PC-3 (cell line): ENCODE measurements around the gene CERT1. TPM values are rescaled to one million over a fixed set of nuclear protein-coding genes. Genes with fewer than 3 reads are reported as not detected.
"Not testable (repeated sequence)": the region's sequence is repeated elsewhere in the genome, so short reads cannot be mapped to it uniquely, and the experiment has no call there.

ENCODE experiments used
- ATAC-seq: fragments of 200-7000 bp; cut with Tn5 transposase; 2 replicates; pipeline ENCODE4 v1.9.1; 2020; ENCODE audit warnings: mild to moderate bottlenecking, moderate library complexity
- BruUV-seq: library from RNA; stranded (reverse); fragments of 400-500 nt; replicated peaks from 2 replicates; lab custom pipeline; 2021; lab: Mats Ljungman, UMichigan
- CTCF ChIA-PET: fragments of 300-600 bp; sonication (Branson Sonifier 250); formaldehyde crosslinking; loops from one replicate; lab custom pipeline; 2022; ENCODE audit warnings: antibody characterized with exemption; lab: Charles Lee
- POLR2A ChIA-PET: fragments of 300-600 bp; sonication (Branson Sonifier 250); formaldehyde crosslinking; loops from one replicate; lab custom pipeline; 2022; ENCODE audit warnings: antibody characterized with exemption; ENCODE audit not compliant: unreplicated experiment; lab: Charles Lee
- DNase-seq: peaks from one replicate; pipeline ENCODE4 v3.0.0-alpha.2; 2015
- H2AFZ ChIP-seq: fragments of 300-600 bp; sonication (generic); 2 replicates; pipeline ENCODE4 v1.6.0; 2016; ENCODE audit warnings: antibody characterized with exemption, low read length
- H3F3A ChIP-seq: fragments of 300-600 bp; sonication (generic); one replicate; pipeline ENCODE4 v1.6.0; 2017; ENCODE audit warnings: antibody characterized with exemption, low read length, control low read depth, mild to moderate bottlenecking; ENCODE audit not compliant: unreplicated experiment
- H3K27ac ChIP-seq: fragments of 300-600 bp; sonication (generic); 2 replicates; pipeline ENCODE4 v1.5.1; 2016; ENCODE audit warnings: mild to moderate bottlenecking, low read length
- H3K27me3 ChIP-seq: fragments of 300-600 bp; sonication (generic); 2 replicates; pipeline ENCODE4 v1.6.1; 2016; ENCODE audit warnings: low read length, mixed read lengths
- H3K36me3 ChIP-seq: fragments of 300-600 bp; sonication (generic); 2 replicates; pipeline ENCODE4 v1.6.1; 2016; ENCODE audit warnings: low read depth, mixed run types, low read length, mixed read lengths
- H3K4me1 ChIP-seq: fragments of 300-600 bp; sonication (generic); 2 replicates; pipeline ENCODE4 v1.5.1; 2016; ENCODE audit warnings: low read length; ENCODE audit not compliant: insufficient read depth
- H3K4me2 ChIP-seq: fragments of 300-600 bp; sonication (generic); 2 replicates; pipeline ENCODE4 v1.6.0; 2016; ENCODE audit warnings: low read length
- H3K4me3 ChIP-seq: fragments of 300-600 bp; sonication (generic); 2 replicates; pipeline ENCODE4 v1.5.1; 2016; ENCODE audit warnings: mild to moderate bottlenecking, low read length, mixed read lengths
- H3K79me2 ChIP-seq: fragments of 300-600 bp; sonication (generic); 2 replicates; pipeline ENCODE4 v1.6.1; 2017; ENCODE audit warnings: low read length, mixed read lengths
- H3K9ac ChIP-seq: fragments of 300-600 bp; sonication (generic); 2 replicates; pipeline ENCODE4 v1.6.0; 2016; ENCODE audit warnings: mild to moderate bottlenecking, low read length
- H3K9me2 ChIP-seq: fragments of 300-600 bp; sonication (generic); replicated peaks from 2 replicates; pipeline ENCODE4 v1.6.1; 2016; ENCODE audit warnings: mixed run types, low read length, mixed read lengths
- H3K9me3 ChIP-seq: fragments of 300-600 bp; sonication (generic); 2 replicates; pipeline ENCODE4 v1.6.1; 2016; ENCODE audit warnings: low read length, mixed read lengths
- H4K20me1 ChIP-seq: fragments of 300-600 bp; sonication (generic); 2 replicates; pipeline ENCODE4 v1.6.1; 2016; ENCODE audit warnings: low read length, mixed read lengths
- CTCF ChIP-seq: fragments of 300-600 bp; sonication (generic); conservative IDR thresholded peaks from 2 replicates; pipeline ENCODE4 v1.5.1; 2017; ENCODE audit warnings: antibody characterized with exemption, low read depth, mild to moderate bottlenecking, low read length
- EZH2 ChIP-seq: fragments of 300-600 bp; sonication (generic); IDR thresholded peaks from one replicate; pipeline ENCODE4 v1.6.1; 2017; ENCODE audit warnings: antibody characterized with exemption, mild to moderate bottlenecking, low read length; ENCODE audit not compliant: unreplicated experiment
- EZH2phosphoT487 ChIP-seq: fragments of 300-600 bp; sonication (generic); IDR thresholded peaks from 2 replicates; pipeline ENCODE4 v1.6.1; 2018; ENCODE audit warnings: mild to moderate bottlenecking, antibody characterized with exemption, low read length, borderline replicate concordance
- intact Hi-C: fragments of 100-400 bp; cut with micrococcal nuclease; formaldehyde crosslinking; loops from 2 replicates; pipeline ENCODE4 v1.9.0; 2023
- total RNA-seq: library from RNA; depleted of rRNA; stranded (reverse); fragments of >200 nt; gene quantifications from 2 replicates; pipeline ENCODE4 v1.2.3, GENCODE V29; 2014

Gene CERT1
- total RNA-seq, 1 experiment from 2014 or later = 5.6 TPM

GRCh38 chr5:75507841-75508240 lies 3.6 kb downstream of the CERT1 start:
- Histone ChIP-seq H3K79me2 (peaks cover 65% of the 10 kb centered on the region), H3K9me2 (no peaks in the 10 kb centered on the region), H2AFZ (no peak overlapping the region), H3K4me3 (no peak overlapping the region), H3K9ac (no peak overlapping the region), H3K36me3 (no peaks in the 10 kb centered on the region; the same call in 1 of the 2 replicates), H3K27ac (no peak overlapping the region), H3K4me2 (peak overlapping the region; percentile 34; the same call in 1 of the 2 replicates), H3K4me1 (peaks cover 8% of the 10 kb centered on the region), H4K20me1 (no peaks in the 10 kb centered on the region), H3F3A (no peaks in the 10 kb centered on the region), H3K27me3 (no peaks in the 10 kb centered on the region), H3K9me3 (no peaks in the 10 kb centered on the region)
- ATAC-seq (no peak), DNase-seq (no peak)
- CTCF ChIA-PET = no interaction called here
- intact Hi-C loops = no loop called here
- BruUV-seq = no TSS peak
- TF ChIP-seq EZH2 = no peak
- POLR2A ChIA-PET = no interaction called here

DNA sequence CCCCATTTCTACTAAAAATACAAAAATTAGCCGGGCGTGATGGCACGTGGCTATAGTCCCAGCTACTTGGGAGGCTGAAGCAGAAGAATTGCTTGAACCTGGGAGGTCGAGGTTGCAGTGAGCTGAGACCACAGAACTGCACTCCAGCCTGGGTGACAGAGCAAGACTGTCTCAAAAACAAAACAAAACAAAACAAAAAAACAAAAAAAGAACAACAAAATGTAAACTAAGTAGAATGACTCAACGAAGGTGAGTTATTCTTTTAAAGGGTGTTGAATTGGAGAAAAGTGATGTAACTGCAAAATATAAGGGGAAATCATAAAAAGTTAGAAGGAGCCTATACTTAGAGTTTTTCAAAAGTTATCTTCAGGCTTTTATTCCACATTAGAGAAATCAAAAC lies 6.3 kb downstream of the CERT1 start:
- H3K4me3 ChIP-seq, POLR2A ChIA-PET, H3F3A ChIP-seq, H3K4me2 ChIP-seq, H3K27me3 ChIP-seq, CTCF ChIA-PET, H2AFZ ChIP-seq, DNase-seq, H4K20me1 ChIP-seq, H3K9ac ChIP-seq, H3K9me3 ChIP-seq, BruUV-seq, H3K4me1 ChIP-seq, intact Hi-C loops, H3K9me2 ChIP-seq, ATAC-seq, H3K36me3 ChIP-seq, H3K27ac ChIP-seq: not testable (repeated sequence)
- peaks cover 51% of the 10 kb centered on the region for H3K79me2 ChIP-seq

DNA sequence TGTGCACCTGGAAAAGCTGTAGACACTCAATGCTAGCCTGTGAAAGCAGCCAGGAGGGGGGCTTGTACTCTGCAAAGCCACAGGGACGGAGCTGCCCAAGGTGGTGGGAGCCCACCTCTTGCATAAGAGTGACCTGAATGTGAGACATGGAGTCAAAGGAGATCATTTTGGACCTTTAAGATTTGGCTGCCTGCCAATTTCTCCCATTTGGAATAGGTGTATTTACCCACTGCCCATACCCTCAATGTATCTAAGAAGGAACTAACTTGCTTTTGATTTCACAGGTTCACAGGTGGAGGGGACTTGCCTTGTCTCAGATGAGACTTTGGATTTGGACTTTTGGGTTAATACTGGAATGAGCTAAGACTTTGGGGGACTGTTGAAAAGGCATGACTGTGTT lies 12.6 kb downstream of the CERT1 start:
- intact Hi-C loops, POLR2A ChIA-PET: not testable (repeated sequence)

DNA sequence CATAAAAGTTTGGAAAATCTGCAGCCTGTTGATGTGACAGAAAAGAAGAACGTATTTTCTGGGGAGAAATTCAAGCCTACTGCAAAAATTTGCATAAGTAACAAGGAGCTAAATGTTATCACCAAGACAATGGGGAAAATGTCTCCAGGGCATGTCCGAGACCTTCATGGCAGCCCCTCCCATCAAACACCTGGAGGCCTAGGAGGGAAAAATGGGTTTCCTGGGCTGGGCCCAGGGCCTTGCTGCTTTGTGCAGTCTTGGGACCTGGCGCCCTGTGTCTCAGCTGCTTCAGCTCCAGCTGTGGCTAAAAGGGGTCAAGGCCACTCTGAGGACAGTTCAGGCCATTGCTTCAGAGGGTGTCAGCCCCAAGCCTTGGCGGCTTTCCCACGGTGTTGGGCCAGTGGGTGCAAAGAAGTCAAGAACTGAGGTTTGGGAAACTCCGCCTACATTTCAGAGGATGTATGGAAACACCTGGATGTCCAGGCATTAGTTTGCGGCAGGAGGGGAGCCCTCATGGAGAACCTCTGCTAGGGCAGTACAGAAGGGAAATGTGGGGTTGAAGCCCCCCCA lies 13.1 kb downstream of the CERT1 start:
- no peak overlapping the region for H3K27ac ChIP-seq
- intact Hi-C loops = no loop called here
- H3K36me3 ChIP-seq = peaks cover 5% of the 10 kb centered on the region; the same call in 1 of the 2 replicates
- TF ChIP-seq CTCF (no peak), EZH2 (no peak), EZH2phosphoT487 (no peak)
- peaks cover 7% of the 10 kb centered on the region; the same call in 1 of the 2 replicates for H3K79me2 ChIP-seq
- H3K4me1 ChIP-seq = no peaks in the 10 kb centered on the region
- H3K9me3 ChIP-seq = no peaks in the 10 kb centered on the region
- no peak for DNase-seq
- ChIA-PET CTCF (no interaction called here), POLR2A (no interaction called here)
- H4K20me1 ChIP-seq = no peaks in the 10 kb centered on the region
- H3K27me3 ChIP-seq = no peaks in the 10 kb centered on the region
- no peak overlapping the region for H3K4me2 ChIP-seq
- ATAC-seq = no peak
- H2AFZ ChIP-seq = no peak overlapping the region
- no TSS peak for BruUV-seq
- no peak overlapping the region for H3K9ac ChIP-seq
- no peak overlapping the region for H3K4me3 ChIP-seq
- H3F3A ChIP-seq = no peaks in the 10 kb centered on the region
- H3K9me2 ChIP-seq = no peaks in the 10 kb centered on the region

More for the DNA sequence above, 12.6 kb downstream of the CERT1 start:
- H3K27me3 ChIP-seq, H3K9me3 ChIP-seq, H3K36me3 ChIP-seq, H3F3A ChIP-seq, H4K20me1 ChIP-seq, H3K4me1 ChIP-seq, H3K4me2 ChIP-seq, H3K27ac ChIP-seq, H3K79me2 ChIP-seq, BruUV-seq, ATAC-seq, H2AFZ ChIP-seq, H3K4me3 ChIP-seq, CTCF ChIA-PET, H3K9ac ChIP-seq, DNase-seq, H3K9me2 ChIP-seq: not testable (repeated sequence)
